SKM-1 treated with dmso at 0.1 percent for 144 hours (cell line): ENCODE data around the gene UBAC2.
A peak's percentile ranks its signal among the peaks of the same experiment; 100 is the strongest.

Experiments used
- DNase-seq: peaks from one replicate; lab custom pipeline; 2025; ENCODE audit not compliant: unreplicated experiment; lab: John Stamatoyannopoulos, UW

UBAC2 gene

GRCh38 chr13:99266827-99267226, 66.2 kb downstream of the UBAC2 start:
- DNase-seq: no peak

GRCh38 chr13:99267927-99268326, 67.3 kb downstream of the UBAC2 start:
- no peak for DNase-seq

GRCh38 chr13:99268822-99269221, 68.2 kb downstream of the UBAC2 start:
- DNase-seq: no peak

GRCh38 chr13:99269627-99270241, 69.1 kb downstream of the UBAC2 start:
- peak; percentile 38 for DNase-seq

- DNase-seq: no peak
Measured at GRCh38 chr13:99270518-99270917, 69.9 kb downstream of the UBAC2 start.

- no peak for DNase-seq
Measured at GRCh38 chr13:99271249-99271648, 70.6 kb downstream of the UBAC2 start.

- no peak for DNase-seq
Measured at GRCh38 chr13:99272481-99272880, 71.8 kb downstream of the UBAC2 start.

- no peak for DNase-seq
Measured at GRCh38 chr13:99273128-99273527, 72.5 kb downstream of the UBAC2 start.

- no peak for DNase-seq
Measured at GRCh38 chr13:99275093-99275469, 74.4 kb downstream of the UBAC2 start.

- DNase-seq: peak; percentile 12
Measured at GRCh38 chr13:99276706-99277105, 76.1 kb downstream of the UBAC2 start.

- DNase-seq: peak; percentile 84
Measured at GRCh38 chr13:99277629-99278028, 77.0 kb downstream of the UBAC2 start.

GRCh38 chr13:99278200-99278599, 77.5 kb downstream of the UBAC2 start:
- peak; percentile 48 for DNase-seq

- DNase-seq: no peak
Measured at GRCh38 chr13:99278843-99279242, 78.2 kb downstream of the UBAC2 start.

GRCh38 chr13:99279637-99280036, 79.0 kb downstream of the UBAC2 start:
- DNase-seq: no peak

GRCh38 chr13:99280166-99280565, 79.5 kb downstream of the UBAC2 start:
- no peak for DNase-seq

GRCh38 chr13:99281811-99282263, 81.2 kb downstream of the UBAC2 start:
- peak; percentile 93 for DNase-seq

GRCh38 chr13:99282264-99283231, 81.9 kb downstream of the UBAC2 start:
- DNase-seq: no peak

- DNase-seq: no peak
Measured at GRCh38 chr13:99285432-99286182, 85.0 kb downstream of the UBAC2 start.

GRCh38 chr13:99287551-99287950, 86.9 kb downstream of the UBAC2 start:
- no peak for DNase-seq

- no peak for DNase-seq
Measured at GRCh38 chr13:99288089-99288488, 87.4 kb downstream of the UBAC2 start.

GRCh38 chr13:99289271-99289670, 88.6 kb downstream of the UBAC2 start:
- DNase-seq: no peak
